T-cell (primary cell): ENCODE data around the gene CEMIP. TPM values are rescaled to one million over a fixed set of nuclear protein-coding genes. Genes with fewer than 3 reads are reported as not detected.

Source experiments
- ATAC-seq, 4 experiments: fragments of 200-7000 bp in 3 of 4; fragments of 150-1000 bp in 1 of 4; cut with Tn5 transposase; replicated peaks in 1 of 4; 1 replicate in 3 of 4; 2 replicates in 1 of 4; pipeline ENCODE4 v1.10.0; 2021; ENCODE audit warnings: moderate library complexity in 3 of 4, mild to moderate bottlenecking in 2 of 4, moderate number of reproducible peaks in 1 of 4
- CTCF ChIA-PET, 2 donors: fragments of 300-600 bp; sonication (Branson Sonifier 250); formaldehyde crosslinking; loops; one replicate each; lab custom pipeline; 2022; ENCODE audit warnings: antibody characterized with exemption in 2 of 2; lab: Charles Lee
- POLR2A ChIA-PET, 2 donors: fragments of 300-600 bp; sonication (Branson Sonifier 250); formaldehyde crosslinking; loops; one replicate each; lab custom pipeline; 2022; ENCODE audit warnings: antibody characterized with exemption in 2 of 2; lab: Charles Lee
- DNase-seq, 35 experiments: peaks; one replicate each; pipeline versions ENCODE4 v3.0.0 to v3.0.0-alpha.2; 2013 to 2023
- H3K27ac ChIP-seq: one replicate; pipeline ENCODE4 v1.5.1; 2013; ENCODE audit warnings: low read length
- H3K27me3 ChIP-seq, 2 experiments: replicated peaks in 1 of 2; 1 replicate in 1 of 2; 2 replicates in 1 of 2; pipeline versions ENCODE4 v1.6.1 to v1.7.0; 2013; ENCODE audit warnings: low read length in 1 of 2, mixed read lengths in 1 of 2; ENCODE audit not compliant: control insufficient read depth in 2 of 2, insufficient read depth in 2 of 2; ENCODE audit errors: extremely low read depth in 1 of 2
- H3K36me3 ChIP-seq, 2 donors: 1 replicate in 1 of 2; 2 replicates in 1 of 2; pipeline versions ENCODE4 v1.6.1 to v1.7.0; 2013; ENCODE audit warnings: low read length in 1 of 2; ENCODE audit not compliant: control insufficient read depth in 2 of 2, insufficient read depth in 1 of 2; ENCODE audit errors: extremely low read depth in 1 of 2
- H3K4me1 ChIP-seq, 2 experiments: 1 replicate in 1 of 2; 2 replicates in 1 of 2; pipeline versions ENCODE4 v1.6.1 to v1.7.0; 2013; ENCODE audit warnings: low read length in 2 of 2, mixed read lengths in 1 of 2; ENCODE audit not compliant: insufficient read depth in 2 of 2, control insufficient read depth in 1 of 2; ENCODE audit errors: extremely low read depth in 1 of 2
- H3K4me3 ChIP-seq, 2 donors: 1 replicate in 1 of 2; 2 replicates in 1 of 2; pipeline versions ENCODE4 v1.5.1 to v1.7.0; 2013; ENCODE audit warnings: mild to moderate bottlenecking in 2 of 2, low read length in 1 of 2, moderate library complexity in 1 of 2; ENCODE audit not compliant: control insufficient read depth in 1 of 2; ENCODE audit errors: extremely low read depth in 1 of 2
- H3K9me3 ChIP-seq: 2 replicates; pipeline ENCODE4 v1.7.0; 2013
- H3K27ac Mint-ChIP-seq, 2 donors: one replicate each; pipeline ENCODE4 v1.8.0; 2020 to 2021; ENCODE audit warnings: mild to moderate bottlenecking in 2 of 2, mixed read lengths in 2 of 2
- H3K27me3 Mint-ChIP-seq, 2 donors: one replicate each; pipeline ENCODE4 v1.8.0; 2021 to 2022; ENCODE audit warnings: mixed read lengths in 2 of 2
- H3K36me3 Mint-ChIP-seq: one replicate; pipeline ENCODE4 v1.8.0; 2021; ENCODE audit warnings: mixed read lengths
- H3K4me1 Mint-ChIP-seq, 3 donors: one replicate each; pipeline ENCODE4 v1.8.0; 2020 to 2022; ENCODE audit warnings: mixed read lengths in 3 of 3, mild to moderate bottlenecking in 1 of 3
- H3K4me3 Mint-ChIP-seq, 3 donors: one replicate each; pipeline ENCODE4 v1.8.0; 2020 to 2022; ENCODE audit warnings: mild to moderate bottlenecking in 3 of 3, mixed read lengths in 3 of 3, moderate library complexity in 3 of 3
- H3K9me3 Mint-ChIP-seq, 3 donors: one replicate each; pipeline ENCODE4 v1.8.0; 2020 to 2022; ENCODE audit warnings: mixed read lengths in 3 of 3
- WGBS: methylation state at CpG from one replicate; pipeline ENCODE4 v1.1.5; 2013; ENCODE audit warnings: missing lambda C conversion rate; ENCODE audit not compliant: insufficient coverage; 5-methylcytosine and 5-hydroxymethylcytosine counted together
- total RNA-seq, 35 experiments: library from RNA in 6 of 35; stranded (reverse) in 6 of 35; fragments of 120-200 nt in 1 of 35; gene quantifications; one replicate each; pipeline versions ENCODE4 v1.2.1 to v1.2.4 and lab custom pipeline; 2013 to 2026

Gene CEMIP
- total RNA-seq, 5 donors from 2014 or later (not counting 1 experiment from before 2014, with no cell fraction given): 0.63 to 1.2 (median 1.2) TPM; not detected in 2

- DNase-seq (no peak), ATAC-seq (no peak)
- H3K27me3 Mint-ChIP-seq: no peaks in the 10 kb centered on the region
- H3K9me3 ChIP-seq: no peaks in the 10 kb centered on the region
- 83% methylated on average over 1 of the region's 3 CpGs for WGBS
- no peak overlapping the region for H3K27ac ChIP-seq
- H3K36me3 ChIP-seq: peaks cover 12 to 18% of the 10 kb centered on the region in 2 donors
- POLR2A ChIA-PET: no interaction called here
- no peak overlapping the region for H3K4me3 Mint-ChIP-seq
- H3K36me3 Mint-ChIP-seq: peaks cover 45% of the 10 kb centered on the region
- no peak overlapping the region for H3K4me3 ChIP-seq
- CTCF ChIA-PET: interaction anchor here in 1 of 2 donors (2.3 kb wide), 1 partner anchor 512 kb away, joined by 7 read pairs; no protein-coding TSS in a partner anchor
- H3K27ac Mint-ChIP-seq: no peak overlapping the region
- H3K9me3 Mint-ChIP-seq: peaks cover 0 to 4% (median 0%) of the 10 kb centered on the region in 3 donors
- H3K27me3 ChIP-seq: no peaks in the 10 kb centered on the region
- peaks cover 18 to 25% (median 24%) of the 10 kb centered on the region in 3 donors for H3K4me1 Mint-ChIP-seq
- H3K4me1 ChIP-seq: no peaks in the 10 kb centered on the region
Observed at GRCh38 chr15:80967451-80967850, 188.3 kb downstream of the CEMIP start.

- no peak overlapping the region for H3K4me3 ChIP-seq
- Mint-ChIP-seq H3K4me1 (peaks cover 12 to 19% (median 18%) of the 10 kb centered on the region in 3 donors), H3K36me3 (peaks cover 40% of the 10 kb centered on the region), H3K27ac (no peak overlapping the region), H3K27me3 (no peaks in the 10 kb centered on the region), H3K9me3 (peaks cover 0 to 4% (median 0%) of the 10 kb centered on the region in 3 donors), H3K4me3 (no peak overlapping the region)
- ChIA-PET CTCF (interaction anchor here (0.7 to 2.3 kb wide), 4 partner anchors 19 to 1281 kb away, joined by 3 to 7 read pairs (median 4); no protein-coding TSS in a partner anchor), POLR2A (no interaction called here)
- WGBS: 100% methylated on average over 3 of the region's 4 CpGs
- no peak for DNase-seq
- H3K9me3 ChIP-seq: no peaks in the 10 kb centered on the region
- H3K27ac ChIP-seq: no peak overlapping the region
- no peaks in the 10 kb centered on the region for H3K4me1 ChIP-seq
- H3K27me3 ChIP-seq: no peaks in the 10 kb centered on the region
- H3K36me3 ChIP-seq: peaks cover 12 to 18% of the 10 kb centered on the region in 2 donors
- ATAC-seq: no peak
Observed at GRCh38 chr15:80967991-80968510, 188.9 kb downstream of the CEMIP start.

GRCh38 chr15:80969316-80969715 is 190.1 kb downstream of the CEMIP start:
- Mint-ChIP-seq H3K9me3 (peaks cover 0 to 2% (median 0%) of the 10 kb centered on the region in 3 donors), H3K27ac (no peak overlapping the region), H3K27me3 (no peaks in the 10 kb centered on the region), H3K4me3 (no peak overlapping the region), H3K36me3 (peaks cover 28% of the 10 kb centered on the region), H3K4me1 (peaks cover 5 to 16% (median 12%) of the 10 kb centered on the region in 3 donors)
- Histone ChIP-seq H3K27ac (no peak overlapping the region), H3K4me3 (no peak overlapping the region), H3K4me1 (no peaks in the 10 kb centered on the region), H3K27me3 (no peaks in the 10 kb centered on the region), H3K9me3 (no peaks in the 10 kb centered on the region), H3K36me3 (peaks cover 15 to 18% of the 10 kb centered on the region in 2 donors)
- CTCF ChIA-PET: interaction anchor here (0.6 to 2.1 kb wide), 8 partner anchors 12 to 513 kb away, joined by 3 to 15 read pairs (median 6); no protein-coding TSS in a partner anchor
- ATAC-seq (no peak), DNase-seq (no peak)
- POLR2A ChIA-PET: no interaction called here
- WGBS: 95% methylated on average over 4 of the region's 7 CpGs

GRCh38 chr15:80970018-80970657 is 191.0 kb downstream of the CEMIP start:
- ChIA-PET CTCF (interaction anchor here (0.6 to 2.1 kb wide), 9 partner anchors 13 to 1090 kb away, joined by 3 to 15 read pairs (median 5); no protein-coding TSS in a partner anchor), POLR2A (no interaction called here)
- Mint-ChIP-seq H3K9me3 (no peaks in the 10 kb centered on the region), H3K27me3 (no peaks in the 10 kb centered on the region), H3K4me3 (no peak overlapping the region), H3K36me3 (peaks cover 20% of the 10 kb centered on the region), H3K4me1 (peaks cover 11 to 16% (median 13%) of the 10 kb centered on the region in 3 donors), H3K27ac (no peak overlapping the region)
- no peaks in the 10 kb centered on the region for H3K27me3 ChIP-seq
- H3K4me1 ChIP-seq: peaks cover 0 to 1% of the 10 kb centered on the region in 2 experiments
- H3K9me3 ChIP-seq: no peaks in the 10 kb centered on the region
- 82% methylated on average over 6 of the region's 12 CpGs for WGBS
- peaks cover 15 to 18% of the 10 kb centered on the region in 2 donors for H3K36me3 ChIP-seq
- no peak overlapping the region for H3K4me3 ChIP-seq
- ATAC-seq (peak; percentile 43 to 65 (median 56)), DNase-seq (peak in 32 of 35 experiments; percentile 8 to 82 (median 47))
- no peak overlapping the region for H3K27ac ChIP-seq

GRCh38 chr15:80970658-80971057 is 191.5 kb downstream of the CEMIP start:
- Mint-ChIP-seq H3K4me1 (peaks cover 16 to 22% (median 19%) of the 10 kb centered on the region in 3 donors), H3K27me3 (no peaks in the 10 kb centered on the region), H3K36me3 (peaks cover 15% of the 10 kb centered on the region), H3K4me3 (no peak overlapping the region), H3K27ac (no peak overlapping the region), H3K9me3 (no peaks in the 10 kb centered on the region)
- POLR2A ChIA-PET: no interaction called here
- Histone ChIP-seq H3K27me3 (no peaks in the 10 kb centered on the region), H3K4me3 (no peak overlapping the region), H3K9me3 (no peaks in the 10 kb centered on the region), H3K36me3 (peaks cover 15 to 18% of the 10 kb centered on the region in 2 donors), H3K27ac (no peak overlapping the region), H3K4me1 (peaks cover 0 to 2% of the 10 kb centered on the region in 2 experiments)
- ATAC-seq: no peak
- WGBS: 85% methylated on average over 3 of the region's 3 CpGs
- no peak for DNase-seq
- CTCF ChIA-PET: interaction anchor here (0.6 to 2.1 kb wide), 5 partner anchors 195 to 1090 kb away, joined by 3 to 15 read pairs (median 8); no protein-coding TSS in a partner anchor

- no peak for ATAC-seq
- no peaks in the 10 kb centered on the region for H3K9me3 Mint-ChIP-seq
- peak overlapping the region in 1 of 2 donors; percentile 12 for H3K27ac Mint-ChIP-seq
- no peaks in the 10 kb centered on the region for H3K27me3 ChIP-seq
- ChIA-PET CTCF (interaction anchor here in 1 of 2 donors (0.7 to 2.1 kb wide), 2 partner anchors 9 to 515 kb away, joined by 4 to 7 read pairs; no protein-coding TSS in a partner anchor), POLR2A (interaction anchor here in 1 of 2 donors (0.5 kb wide), 1 partner anchor 29 kb away, joined by 3 read pairs; no protein-coding TSS in a partner anchor)
- H3K4me1 Mint-ChIP-seq: peaks cover 16 to 22% (median 20%) of the 10 kb centered on the region in 3 donors
- H3K4me3 ChIP-seq: no peak overlapping the region
- no peaks in the 10 kb centered on the region for H3K9me3 ChIP-seq
- no peaks in the 10 kb centered on the region for H3K27me3 Mint-ChIP-seq
- DNase-seq: no peak
- H3K4me3 Mint-ChIP-seq: no peak overlapping the region
- WGBS: 100% methylated on average over 2 of the region's 2 CpGs
- H3K36me3 Mint-ChIP-seq: peaks cover 15% of the 10 kb centered on the region
- H3K27ac ChIP-seq: no peak overlapping the region
- H3K36me3 ChIP-seq: peaks cover 15 to 18% of the 10 kb centered on the region in 2 donors
- H3K4me1 ChIP-seq: peaks cover 0 to 2% of the 10 kb centered on the region in 2 experiments
Observed at GRCh38 chr15:80971143-80971542, 192.0 kb downstream of the CEMIP start.
